IPS-20b (cell line): ENCODE data around the gene ABHD2.
"Not testable (repeated sequence)": the region's sequence is repeated elsewhere in the genome, so short reads cannot be mapped to it uniquely, and the experiment has no call there.

Source experiments
- H3K27ac ChIP-seq: one replicate; pipeline ENCODE4 v1.5.1; 2013; ENCODE audit warnings: low read length
- H3K27me3 ChIP-seq: 2 replicates; pipeline ENCODE4 v1.6.1; 2013; ENCODE audit warnings: mild to moderate bottlenecking, low read length, inconsistent platforms; ENCODE audit not compliant: insufficient read depth
- H3K36me3 ChIP-seq: 2 replicates; pipeline ENCODE4 v1.6.1; 2013; ENCODE audit warnings: low read depth, mild to moderate bottlenecking, inconsistent platforms, low read length, moderate library complexity; ENCODE audit not compliant: insufficient read depth
- H3K4me1 ChIP-seq: 2 replicates; pipeline ENCODE4 v1.6.1; 2013; ENCODE audit warnings: mild to moderate bottlenecking, control low read depth, inconsistent platforms, low read length, moderate library complexity; ENCODE audit not compliant: insufficient read depth
- H3K4me3 ChIP-seq: 2 replicates; pipeline ENCODE4 v1.5.1; 2013; ENCODE audit warnings: mild to moderate bottlenecking, low read length, inconsistent platforms
- H3K9ac ChIP-seq: 2 replicates; pipeline ENCODE4 v1.6.1; 2013; ENCODE audit warnings: low read depth, mild to moderate bottlenecking, inconsistent platforms, low read length, moderate library complexity
- H3K9me3 ChIP-seq: 2 replicates; pipeline ENCODE4 v1.6.1; 2013; ENCODE audit warnings: mild to moderate bottlenecking, low read depth, low read length, inconsistent platforms; ENCODE audit not compliant: insufficient read depth

The ABHD2 gene

DNA sequence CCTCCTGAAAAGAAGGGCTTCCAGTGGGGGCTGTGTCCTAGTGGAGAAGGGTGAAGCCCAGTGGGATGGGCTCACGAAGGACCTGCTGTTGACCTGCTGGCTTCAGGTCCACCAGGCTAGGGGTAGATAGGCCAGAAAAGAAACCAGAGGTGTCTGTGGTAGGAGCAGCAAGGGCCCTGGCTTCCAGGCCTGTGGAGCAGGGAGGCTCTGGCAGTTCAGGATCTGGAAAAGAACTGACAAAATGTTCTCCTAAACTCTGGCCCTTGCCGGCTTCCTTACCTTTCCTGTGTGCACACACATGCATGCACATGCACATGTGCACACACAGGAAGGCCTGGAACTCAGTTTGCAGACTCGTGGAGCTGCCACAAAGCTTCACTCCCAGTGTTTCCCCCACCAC, 49.7 kb downstream of the ABHD2 start:
- Histone ChIP-seq H3K4me3 (no peak overlapping the region), H3K27ac (no peak overlapping the region), H3K27me3 (no peaks in the 10 kb centered on the region), H3K36me3 (no peaks in the 10 kb centered on the region), H3K4me1 (no peaks in the 10 kb centered on the region; the same call in 1 of the 2 replicates), H3K9ac (no peak overlapping the region), H3K9me3 (no peaks in the 10 kb centered on the region)

DNA sequence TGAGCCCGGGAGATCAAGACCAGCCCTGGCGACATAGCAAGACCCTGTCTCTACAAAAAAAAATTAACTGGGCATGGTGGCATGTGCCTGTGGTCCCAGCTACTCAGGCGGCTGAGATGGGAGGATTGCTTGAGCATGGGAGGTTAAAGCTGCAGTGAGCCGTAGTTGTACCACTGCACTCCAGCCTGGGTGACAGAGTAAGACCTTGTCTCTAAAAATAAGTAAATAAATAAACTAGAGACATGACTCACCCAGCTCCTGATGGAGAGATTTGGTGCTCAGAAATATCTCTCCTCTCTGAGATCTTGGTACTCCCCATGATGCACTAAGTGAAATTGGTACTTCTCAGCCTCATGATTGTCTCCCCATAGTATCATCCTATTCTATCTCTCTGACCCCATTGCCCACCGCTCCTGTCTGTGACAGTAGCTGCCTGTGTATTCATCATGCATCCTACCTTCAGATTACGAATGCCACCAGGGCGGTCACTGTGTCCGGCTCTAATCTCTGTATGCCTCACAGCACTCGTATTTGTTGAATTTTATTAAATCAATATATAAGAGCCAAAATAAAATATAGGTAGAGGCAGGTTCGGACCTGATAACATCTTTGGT, 50.9 kb downstream of the ABHD2 start:
- Histone ChIP-seq H3K27me3 (no peaks in the 10 kb centered on the region), H3K36me3 (no peaks in the 10 kb centered on the region), H3K27ac (no peak overlapping the region), H3K4me3 (no peak overlapping the region), H3K4me1 (no peaks in the 10 kb centered on the region; the same call in 1 of the 2 replicates), H3K9me3 (no peaks in the 10 kb centered on the region), H3K9ac (no peak overlapping the region)

DNA sequence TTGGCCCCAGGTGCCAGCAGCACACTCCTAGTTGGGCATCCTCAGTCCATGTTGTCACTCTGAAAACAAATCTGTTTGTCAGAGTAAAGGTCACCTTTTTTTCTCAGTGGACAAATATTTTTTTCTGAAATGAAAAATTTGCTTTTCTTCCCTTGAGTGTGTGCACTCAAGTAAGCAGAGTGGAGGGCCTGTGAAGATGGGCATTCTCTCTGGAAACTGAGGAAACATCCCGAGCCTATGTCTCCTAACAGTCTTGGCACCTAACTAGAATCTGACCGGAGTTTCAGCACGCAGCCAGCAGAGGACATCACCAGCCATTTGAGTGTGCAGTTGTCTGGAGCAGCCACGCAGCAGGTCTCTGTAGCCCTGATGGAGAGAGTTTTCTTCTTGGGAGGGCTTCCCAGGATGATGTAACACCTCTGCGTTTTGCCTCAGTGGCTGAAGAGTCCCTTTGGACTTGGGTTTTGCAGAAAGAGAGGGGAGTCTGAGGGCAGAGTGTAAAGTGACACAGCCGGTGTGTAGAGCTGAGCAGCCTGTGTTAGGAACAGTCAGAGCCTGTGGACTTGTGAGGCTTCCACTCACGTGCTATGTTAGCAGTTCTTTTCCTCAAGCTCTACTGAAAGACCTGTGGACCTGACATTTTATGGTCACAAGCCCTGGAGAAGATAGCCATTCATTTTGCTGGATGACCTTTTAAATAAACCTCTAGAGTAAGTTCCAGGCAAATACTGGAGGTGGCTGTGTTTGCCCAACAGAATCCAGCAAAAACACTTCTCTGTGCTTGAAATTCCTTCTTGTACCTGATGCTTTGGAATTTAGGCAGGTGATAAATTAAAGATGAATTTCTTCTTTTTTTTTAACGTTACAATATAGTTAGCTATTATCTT, 51.6 kb downstream of the ABHD2 start:
- Histone ChIP-seq H3K27me3 (no peaks in the 10 kb centered on the region), H3K4me3 (no peak overlapping the region), H3K9ac (peak overlapping the region; percentile 30; the same call in 1 of the 2 replicates), H3K9me3 (no peaks in the 10 kb centered on the region), H3K36me3 (no peaks in the 10 kb centered on the region), H3K27ac (no peak overlapping the region), H3K4me1 (no peaks in the 10 kb centered on the region; the same call in 1 of the 2 replicates)

DNA sequence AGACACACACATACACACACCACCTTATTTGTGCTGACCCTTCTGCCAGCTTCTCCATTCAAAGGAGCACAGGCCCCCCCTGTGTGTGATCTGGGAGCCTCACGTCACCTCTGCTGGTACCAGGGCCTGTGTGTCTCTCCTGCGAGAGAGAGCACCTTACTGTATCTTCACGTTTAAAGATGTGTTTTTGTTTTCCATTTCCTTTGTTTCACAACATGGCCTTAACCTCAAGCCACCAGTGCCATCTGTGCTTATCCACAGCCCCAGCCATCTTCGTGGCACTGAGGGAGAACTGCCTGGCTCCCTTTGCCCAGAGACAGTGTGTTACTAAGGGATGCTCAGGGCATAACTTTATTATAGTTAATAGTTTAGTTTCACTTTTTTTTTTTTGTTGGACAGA, 52.3 kb downstream of the ABHD2 start:
- Histone ChIP-seq H3K9ac (no peak overlapping the region), H3K27me3 (no peaks in the 10 kb centered on the region), H3K4me3 (no peak overlapping the region), H3K9me3 (no peaks in the 10 kb centered on the region), H3K4me1 (no peaks in the 10 kb centered on the region; the same call in 1 of the 2 replicates), H3K36me3 (no peaks in the 10 kb centered on the region), H3K27ac (no peak overlapping the region)

DNA sequence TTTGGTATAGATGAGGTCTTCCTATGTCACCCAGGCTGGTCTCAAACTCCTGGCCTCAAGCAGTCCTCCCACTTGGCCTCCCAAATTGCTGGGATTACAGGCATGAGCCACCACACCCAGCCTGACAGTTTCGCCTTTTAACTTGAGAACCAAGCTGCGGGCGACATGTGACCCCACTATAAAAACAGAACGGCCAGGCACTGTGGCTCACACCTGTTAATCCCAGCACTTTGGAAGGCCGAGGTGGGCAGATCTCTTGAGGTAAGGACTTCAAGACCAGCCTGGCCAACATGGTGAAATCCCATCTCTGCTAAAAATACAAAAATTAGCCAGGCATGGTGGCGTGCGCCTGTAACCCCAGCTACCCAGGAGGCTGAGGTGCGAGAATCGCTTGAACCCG, 52.9 kb downstream of the ABHD2 start:
- not testable (repeated sequence) for H3K9ac ChIP-seq, H3K4me1 ChIP-seq, H3K27me3 ChIP-seq, H3K4me3 ChIP-seq, H3K36me3 ChIP-seq, H3K27ac ChIP-seq, H3K9me3 ChIP-seq

DNA sequence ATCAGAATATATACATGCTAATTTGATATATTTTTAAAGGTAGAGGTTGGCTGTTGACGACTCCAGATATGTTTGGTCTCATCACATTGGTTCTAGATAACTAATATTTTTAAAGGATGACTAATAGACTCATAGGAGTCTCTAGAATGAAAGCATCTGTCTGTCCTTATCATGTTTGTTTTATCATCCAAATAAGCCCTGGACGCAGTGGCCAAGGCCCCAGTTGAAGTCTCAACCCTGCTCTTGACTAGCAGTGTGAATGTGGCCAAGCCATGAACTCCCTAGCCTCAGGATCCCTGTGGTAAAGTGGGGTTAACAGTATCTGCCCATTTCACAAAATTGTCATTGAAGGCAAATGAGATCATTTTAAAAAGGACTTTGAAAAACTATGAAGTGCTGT, 53.6 kb downstream of the ABHD2 start:
- no peaks in the 10 kb centered on the region for H3K9me3 ChIP-seq
- H3K27ac ChIP-seq, result no peak overlapping the region
- no peak overlapping the region for H3K4me3 ChIP-seq
- H3K9ac ChIP-seq, result no peak overlapping the region
- no peaks in the 10 kb centered on the region; the same call in 1 of the 2 replicates for H3K4me1 ChIP-seq
- H3K36me3 ChIP-seq, result no peaks in the 10 kb centered on the region
- H3K27me3 ChIP-seq, result no peaks in the 10 kb centered on the region

DNA sequence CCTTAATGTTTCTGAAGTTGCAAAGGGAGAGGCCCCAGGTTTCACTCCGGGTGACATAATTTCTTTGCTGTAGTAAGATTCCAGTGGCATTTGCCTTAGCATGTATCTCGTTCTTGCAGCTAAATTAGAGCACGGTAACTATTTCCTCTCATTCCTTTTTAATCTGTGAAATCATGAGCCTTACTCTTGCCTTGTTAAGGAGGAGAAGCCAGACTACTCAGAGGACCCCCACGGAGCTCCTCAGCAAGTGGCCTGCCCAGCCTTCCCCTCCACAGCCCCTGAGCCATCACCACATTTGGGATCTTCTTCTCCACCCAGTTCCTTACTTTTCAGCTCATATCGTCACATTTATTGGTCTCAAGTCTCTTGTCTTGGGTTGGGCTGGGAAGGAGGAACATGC, 54.2 kb downstream of the ABHD2 start:
- Histone ChIP-seq H3K27me3 (no peaks in the 10 kb centered on the region), H3K36me3 (no peaks in the 10 kb centered on the region), H3K27ac (no peak overlapping the region), H3K9me3 (no peaks in the 10 kb centered on the region), H3K9ac (no peak overlapping the region), H3K4me1 (no peaks in the 10 kb centered on the region; the same call in 1 of the 2 replicates), H3K4me3 (no peak overlapping the region)

DNA sequence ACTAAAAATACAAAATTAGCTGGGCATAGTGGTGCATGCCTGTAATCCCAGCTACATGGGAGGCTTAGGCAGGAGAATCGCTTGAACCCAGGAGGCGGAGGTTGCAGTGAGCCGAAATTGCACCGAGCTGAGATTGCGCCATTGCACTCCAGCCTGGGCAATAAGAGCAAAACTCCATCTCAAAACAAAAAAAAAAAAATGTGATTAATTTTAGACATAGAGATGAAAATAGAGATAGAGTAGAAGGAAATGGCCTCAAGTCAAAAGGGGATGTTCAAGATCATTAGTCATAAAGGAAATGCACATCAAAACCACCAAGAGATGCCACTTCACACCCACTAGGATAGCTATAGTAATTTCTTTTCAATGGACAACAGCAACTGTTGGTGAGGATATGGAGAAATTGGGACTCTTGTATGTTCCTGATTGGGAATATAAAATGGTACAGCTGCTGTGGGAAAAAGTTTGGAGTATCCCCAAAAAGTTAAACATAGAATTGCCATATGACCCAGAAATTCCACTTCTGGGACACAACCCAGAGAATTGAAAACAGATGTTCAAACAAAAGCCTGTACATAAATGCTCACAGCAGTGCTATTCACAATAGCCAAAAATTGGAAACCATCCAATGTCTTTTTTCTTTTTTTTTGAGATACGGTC, 55.4 kb downstream of the ABHD2 start:
- Histone ChIP-seq H3K36me3 (no peaks in the 10 kb centered on the region), H3K9ac (no peak overlapping the region), H3K27me3 (no peaks in the 10 kb centered on the region), H3K4me3 (no peak overlapping the region), H3K4me1 (no peaks in the 10 kb centered on the region; the same call in none of the 2 replicates), H3K27ac (no peak overlapping the region), H3K9me3 (no peaks in the 10 kb centered on the region)

DNA sequence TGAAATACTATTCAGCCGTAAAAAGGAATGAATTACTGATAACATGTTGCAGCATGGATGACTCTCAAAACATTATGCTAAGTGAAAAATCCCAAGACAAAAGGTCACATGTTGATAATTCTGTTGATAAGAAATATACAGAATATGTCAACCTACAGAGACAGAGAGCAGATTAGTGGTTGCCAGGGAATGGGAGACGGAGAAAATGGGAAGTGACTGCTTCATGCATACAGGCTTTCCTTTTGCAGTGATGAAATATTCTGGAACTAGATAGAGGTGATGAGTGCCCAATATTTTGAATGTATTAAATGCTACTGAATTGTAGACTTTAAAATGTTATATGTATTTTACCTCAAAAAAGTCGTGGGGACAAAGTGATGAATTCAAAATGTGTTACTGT, 56.2 kb downstream of the ABHD2 start:
- no peak overlapping the region for H3K27ac ChIP-seq

DNA sequence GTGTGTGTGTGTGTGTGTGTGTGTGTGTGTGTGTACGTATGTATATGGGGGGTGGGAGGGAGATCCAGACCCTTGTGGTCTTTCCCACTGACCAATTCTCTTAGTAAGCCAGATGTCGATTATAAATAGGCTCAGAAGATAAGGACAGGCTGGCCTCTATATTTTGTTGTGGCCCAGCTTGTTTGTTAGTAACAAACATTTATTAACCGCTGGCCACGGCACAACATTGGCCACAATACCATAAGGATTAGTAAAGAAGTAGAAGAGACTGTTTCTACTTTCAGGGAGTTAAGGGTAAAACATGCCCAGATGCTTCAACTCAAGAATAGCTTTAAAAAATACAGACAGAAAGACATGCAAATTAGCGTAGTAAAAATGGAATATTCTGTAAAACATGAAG, 58.1 kb downstream of the ABHD2 start:
- peaks cover 5% of the 10 kb centered on the region for H3K4me1 ChIP-seq
- H3K27me3 ChIP-seq, result no peaks in the 10 kb centered on the region

More for the DNA sequence above, 56.2 kb downstream of the ABHD2 start:
- no peaks in the 10 kb centered on the region; the same call in none of the 2 replicates for H3K4me1 ChIP-seq
- H3K9me3 ChIP-seq, result no peaks in the 10 kb centered on the region
- H3K9ac ChIP-seq, result no peak overlapping the region
- no peaks in the 10 kb centered on the region for H3K27me3 ChIP-seq
- no peaks in the 10 kb centered on the region for H3K36me3 ChIP-seq
- H3K4me3 ChIP-seq, result no peak overlapping the region

DNA sequence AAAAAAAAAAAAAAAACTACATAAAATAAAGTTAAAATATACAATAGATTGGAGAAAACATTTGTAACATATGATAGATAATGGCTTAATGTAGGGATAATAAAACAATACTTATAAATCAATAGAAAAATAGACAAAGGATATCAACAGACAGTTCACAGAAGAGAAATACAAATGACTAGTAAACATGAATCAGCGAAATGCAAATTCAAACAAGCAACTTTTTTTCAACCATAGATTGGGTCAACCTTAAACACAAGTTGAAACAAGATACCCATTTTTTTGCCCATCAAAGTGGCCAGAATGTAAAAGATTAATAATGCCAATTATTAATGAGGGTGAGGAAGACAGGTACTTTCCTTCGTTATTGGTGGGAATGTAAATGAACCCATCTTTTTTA, 59.9 kb downstream of the ABHD2 start:
- Histone ChIP-seq H3K27ac (no peak overlapping the region), H3K9me3 (no peaks in the 10 kb centered on the region), H3K9ac (no peak overlapping the region), H3K4me1 (peaks cover 5% of the 10 kb centered on the region; the same call in 1 of the 2 replicates), H3K36me3 (0 out of 2 replicates have a peak, but pooled peaks cover 5% of the 10 kb centered on the region), H3K27me3 (no peaks in the 10 kb centered on the region), H3K4me3 (no peak overlapping the region)

More for the DNA sequence above, 58.1 kb downstream of the ABHD2 start:
- H3K4me3 ChIP-seq, result no peak overlapping the region
- H3K27ac ChIP-seq, result no peak overlapping the region
- H3K9me3 ChIP-seq, result no peaks in the 10 kb centered on the region
- no peak overlapping the region for H3K9ac ChIP-seq
- no peaks in the 10 kb centered on the region for H3K36me3 ChIP-seq
